Sigmoid colon (tissue), 4 donors: ENCODE measurements around the gene ANKMY1.

Experiments used
- EP300 ChIP-seq, 4 donors: sonication (generic); formaldehyde crosslinking; IDR thresholded peaks; one replicate each; pipeline ENCODE4 v1.6.1; 2017; ENCODE audit warnings: antibody characterized with exemption in 4 of 4
- POLR2A ChIP-seq, 2 donors: fragments of 450-650 bp; IDR thresholded peaks; one replicate each; pipeline ENCODE4 v1.6.1; 2016; ENCODE audit warnings: antibody characterized with exemption in 2 of 2, mild to moderate bottlenecking in 2 of 2, moderate library complexity in 2 of 2
- POLR2AphosphoS5 ChIP-seq, 4 donors: sonication (generic); formaldehyde crosslinking; IDR thresholded peaks; one replicate each; pipeline ENCODE4 v1.6.1; 2017; ENCODE audit warnings: antibody characterized with exemption in 4 of 4
- TF ChIP-seq, protein P1 (sequence below), 4 experiments: fragments of 450-650 bp in 3 of 4; fragments of 200-600 bp in 1 of 4; IDR thresholded peaks; one replicate each; pipeline ENCODE4 v1.5.1; 2016 to 2019; ENCODE audit warnings: antibody characterized with exemption in 4 of 4, mild to moderate bottlenecking in 3 of 4, moderate library complexity in 2 of 4

GRCh38 chr2:240479111-240479501, 78.7 kb downstream of the ANKMY1 start:
- TF ChIP-seq POLR2AphosphoS5 (IDR thresholded peaks at IDR 0.05): no peak
- TF ChIP-seq, protein P1, sequence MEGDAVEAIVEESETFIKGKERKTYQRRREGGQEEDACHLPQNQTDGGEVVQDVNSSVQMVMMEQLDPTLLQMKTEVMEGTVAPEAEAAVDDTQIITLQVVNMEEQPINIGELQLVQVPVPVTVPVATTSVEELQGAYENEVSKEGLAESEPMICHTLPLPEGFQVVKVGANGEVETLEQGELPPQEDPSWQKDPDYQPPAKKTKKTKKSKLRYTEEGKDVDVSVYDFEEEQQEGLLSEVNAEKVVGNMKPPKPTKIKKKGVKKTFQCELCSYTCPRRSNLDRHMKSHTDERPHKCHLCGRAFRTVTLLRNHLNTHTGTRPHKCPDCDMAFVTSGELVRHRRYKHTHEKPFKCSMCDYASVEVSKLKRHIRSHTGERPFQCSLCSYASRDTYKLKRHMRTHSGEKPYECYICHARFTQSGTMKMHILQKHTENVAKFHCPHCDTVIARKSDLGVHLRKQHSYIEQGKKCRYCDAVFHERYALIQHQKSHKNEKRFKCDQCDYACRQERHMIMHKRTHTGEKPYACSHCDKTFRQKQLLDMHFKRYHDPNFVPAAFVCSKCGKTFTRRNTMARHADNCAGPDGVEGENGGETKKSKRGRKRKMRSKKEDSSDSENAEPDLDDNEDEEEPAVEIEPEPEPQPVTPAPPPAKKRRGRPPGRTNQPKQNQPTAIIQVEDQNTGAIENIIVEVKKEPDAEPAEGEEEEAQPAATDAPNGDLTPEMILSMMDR (IDR thresholded peaks at IDR 0.05): no peak
- no peak for TF ChIP-seq POLR2A (IDR thresholded peaks at IDR 0.05)
- no peak for TF ChIP-seq EP300 (IDR thresholded peaks at IDR 0.05)
